ENCODE results near the gene PLEKHF1.

DNA sequence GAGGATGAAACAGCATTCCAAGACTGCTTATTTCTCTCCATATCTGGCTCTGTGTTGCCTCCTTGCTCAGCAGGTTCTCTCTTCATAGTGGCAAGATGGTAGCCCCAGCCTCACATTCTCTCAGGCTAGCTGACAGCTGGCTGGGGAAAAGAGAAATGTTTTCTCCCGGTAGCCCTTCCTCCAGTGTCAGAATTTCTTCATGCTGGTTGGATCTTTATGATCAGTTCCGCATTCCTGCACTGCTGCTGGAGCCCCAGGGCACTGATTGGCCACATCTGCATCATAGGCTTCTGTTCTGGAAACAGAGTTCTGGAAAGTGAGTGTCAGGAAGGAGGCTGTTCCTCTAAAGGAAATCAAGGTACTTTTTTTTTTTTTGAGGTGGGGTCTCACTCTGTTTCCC, 34.6 kb upstream of the PLEKHF1 start:
- TF ChIP-seq, protein P1, sequence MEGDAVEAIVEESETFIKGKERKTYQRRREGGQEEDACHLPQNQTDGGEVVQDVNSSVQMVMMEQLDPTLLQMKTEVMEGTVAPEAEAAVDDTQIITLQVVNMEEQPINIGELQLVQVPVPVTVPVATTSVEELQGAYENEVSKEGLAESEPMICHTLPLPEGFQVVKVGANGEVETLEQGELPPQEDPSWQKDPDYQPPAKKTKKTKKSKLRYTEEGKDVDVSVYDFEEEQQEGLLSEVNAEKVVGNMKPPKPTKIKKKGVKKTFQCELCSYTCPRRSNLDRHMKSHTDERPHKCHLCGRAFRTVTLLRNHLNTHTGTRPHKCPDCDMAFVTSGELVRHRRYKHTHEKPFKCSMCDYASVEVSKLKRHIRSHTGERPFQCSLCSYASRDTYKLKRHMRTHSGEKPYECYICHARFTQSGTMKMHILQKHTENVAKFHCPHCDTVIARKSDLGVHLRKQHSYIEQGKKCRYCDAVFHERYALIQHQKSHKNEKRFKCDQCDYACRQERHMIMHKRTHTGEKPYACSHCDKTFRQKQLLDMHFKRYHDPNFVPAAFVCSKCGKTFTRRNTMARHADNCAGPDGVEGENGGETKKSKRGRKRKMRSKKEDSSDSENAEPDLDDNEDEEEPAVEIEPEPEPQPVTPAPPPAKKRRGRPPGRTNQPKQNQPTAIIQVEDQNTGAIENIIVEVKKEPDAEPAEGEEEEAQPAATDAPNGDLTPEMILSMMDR (IDR thresholded peaks at IDR 0.05): no peak
- no peak for TF ChIP-seq POLR2A (IDR thresholded peaks at IDR 0.05)
